Hematopoietic multipotent progenitor cell treated with erythropoietin and hydrocortisone succinate and interleukin-3 and kit ligand, for 4 days (in vitro differentiated cells): ENCODE measurements around the gene NOXO1.
"Not testable (repeated sequence)": the region's sequence is repeated elsewhere in the genome, so short reads cannot be mapped to it uniquely, and the experiment has no call there.

ENCODE experiments used
- DNase-seq: peaks from one replicate; pipeline ENCODE4 v3.0.0-alpha.2; 2015

NOXO1 gene

GRCh38 chr16:1939833-1940232, 41.4 kb downstream of the NOXO1 start:
- DNase-seq, result not testable (repeated sequence)

DNA sequence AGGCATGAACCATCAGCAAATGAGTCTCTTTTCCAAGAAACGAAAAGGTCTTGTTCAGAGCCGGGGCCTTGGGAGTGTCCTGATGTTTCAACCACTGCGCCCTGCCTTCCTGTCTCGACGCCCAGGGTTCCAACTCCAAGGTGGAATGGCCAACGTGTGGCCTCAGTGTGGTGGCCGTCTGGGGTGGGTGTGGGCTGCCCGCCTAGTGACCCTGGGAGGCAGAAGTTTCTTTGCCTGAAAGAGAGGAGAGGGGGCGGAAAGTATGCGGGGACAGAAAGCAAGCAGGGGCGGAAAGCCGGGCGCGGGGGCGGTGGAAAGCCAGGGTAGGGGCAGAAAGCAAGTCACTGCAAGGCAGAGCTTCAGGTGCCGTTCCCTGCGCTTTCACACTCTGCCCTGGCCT, 42.4 kb downstream of the NOXO1 start:
- no peak for DNase-seq

- DNase-seq, result peak; percentile 61
These were observed 43.0 kb downstream of the NOXO1 start for GRCh38 chr16:1938316-1938715.

DNA sequence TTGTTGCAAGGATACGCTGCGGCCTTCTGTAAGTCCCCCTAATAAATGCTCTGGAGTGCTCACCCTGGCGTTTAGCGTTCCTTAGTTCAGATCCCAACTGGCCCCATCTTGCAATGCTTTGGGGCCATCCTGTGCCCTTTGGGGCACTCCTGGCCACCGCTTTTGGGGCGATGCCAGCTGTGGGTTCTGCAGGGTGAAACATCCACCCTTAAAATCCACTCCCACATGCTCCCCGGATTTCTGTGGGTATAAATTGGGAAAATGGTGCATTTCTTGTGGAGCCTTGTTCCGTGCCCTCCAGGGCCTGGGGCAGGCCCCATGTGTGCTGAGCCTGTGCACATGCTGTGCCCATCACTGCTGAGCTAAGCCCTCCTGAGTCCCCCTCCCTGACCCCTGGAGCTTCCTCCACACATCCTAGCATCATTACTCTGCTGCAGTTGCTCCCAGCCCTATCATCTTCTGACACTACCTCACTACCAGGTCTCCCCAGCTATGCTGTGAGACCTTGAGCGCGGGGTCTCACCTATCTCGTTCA, 44.3 kb downstream of the NOXO1 start:
- no peak for DNase-seq

- DNase-seq, result no peak
These were observed 48.1 kb downstream of the NOXO1 start for GRCh38 chr16:1933097-1933661.

DNA sequence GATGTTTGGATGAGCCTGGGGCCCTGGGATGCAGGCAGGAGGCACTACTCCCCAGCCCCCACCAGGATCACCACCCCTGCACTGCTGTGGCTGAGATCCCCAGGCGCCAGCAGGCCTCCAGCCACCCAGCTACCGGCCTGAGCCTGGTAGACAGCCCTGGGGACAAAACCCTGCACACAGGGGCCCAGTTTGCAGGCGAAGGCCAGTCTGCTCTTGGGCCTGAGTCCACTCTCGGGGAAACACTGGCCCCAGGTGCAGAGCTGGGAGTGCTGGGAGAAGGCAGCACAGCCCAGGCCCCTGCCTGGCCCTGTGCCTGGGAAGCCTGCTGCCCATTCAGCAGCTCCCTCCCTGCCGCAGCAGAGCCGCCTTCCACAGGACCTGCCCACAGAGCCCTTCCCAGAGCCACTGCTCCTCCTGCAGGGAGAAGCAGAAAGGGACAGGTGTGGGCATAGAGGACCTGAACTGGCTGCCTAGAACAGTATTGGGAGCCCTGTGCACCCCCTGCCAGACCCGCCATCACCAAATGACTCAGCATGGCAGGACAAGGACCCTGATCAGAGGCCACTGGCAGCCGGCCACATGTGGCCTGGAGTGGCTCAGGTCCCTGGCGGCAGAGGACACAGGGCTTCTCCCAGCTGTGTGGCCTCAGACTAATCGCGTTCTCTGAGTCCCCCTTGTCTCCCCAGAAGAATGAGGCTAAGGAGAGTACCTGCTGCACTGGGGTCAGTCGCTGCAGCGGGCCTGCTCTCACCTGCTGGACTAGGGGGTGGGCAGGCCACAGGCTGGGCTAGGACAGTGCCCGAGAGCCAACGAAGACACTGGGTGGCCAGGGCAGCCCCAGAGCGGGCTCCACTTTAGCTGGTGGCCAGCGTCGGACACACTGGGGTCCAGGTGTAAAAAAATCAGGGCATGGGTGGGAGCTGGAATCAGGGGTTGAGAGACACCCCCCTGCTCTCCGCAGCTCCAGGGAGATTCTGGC, 48.9 kb downstream of the NOXO1 start:
- DNase-seq, result no peak

DNA sequence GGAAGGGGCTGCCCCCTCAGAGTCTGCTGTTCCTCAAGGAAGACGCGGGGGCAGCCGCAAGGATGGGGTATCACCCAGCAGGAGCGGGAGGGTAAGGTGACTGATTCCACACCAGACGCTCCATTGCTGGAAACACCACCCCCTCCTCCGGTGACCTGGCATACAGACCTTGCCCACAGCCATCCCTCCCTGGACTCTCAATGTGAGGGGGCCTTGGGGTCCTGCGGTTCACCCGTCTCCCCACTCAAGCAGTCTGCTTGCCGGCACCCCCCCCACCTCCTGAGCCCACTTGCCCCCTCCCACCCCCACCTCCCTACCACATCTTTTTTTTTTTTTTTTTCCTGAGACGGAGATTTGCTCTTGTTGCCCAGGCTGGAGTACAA, 50.9 kb downstream of the NOXO1 start:
- DNase-seq, result no peak

DNA sequence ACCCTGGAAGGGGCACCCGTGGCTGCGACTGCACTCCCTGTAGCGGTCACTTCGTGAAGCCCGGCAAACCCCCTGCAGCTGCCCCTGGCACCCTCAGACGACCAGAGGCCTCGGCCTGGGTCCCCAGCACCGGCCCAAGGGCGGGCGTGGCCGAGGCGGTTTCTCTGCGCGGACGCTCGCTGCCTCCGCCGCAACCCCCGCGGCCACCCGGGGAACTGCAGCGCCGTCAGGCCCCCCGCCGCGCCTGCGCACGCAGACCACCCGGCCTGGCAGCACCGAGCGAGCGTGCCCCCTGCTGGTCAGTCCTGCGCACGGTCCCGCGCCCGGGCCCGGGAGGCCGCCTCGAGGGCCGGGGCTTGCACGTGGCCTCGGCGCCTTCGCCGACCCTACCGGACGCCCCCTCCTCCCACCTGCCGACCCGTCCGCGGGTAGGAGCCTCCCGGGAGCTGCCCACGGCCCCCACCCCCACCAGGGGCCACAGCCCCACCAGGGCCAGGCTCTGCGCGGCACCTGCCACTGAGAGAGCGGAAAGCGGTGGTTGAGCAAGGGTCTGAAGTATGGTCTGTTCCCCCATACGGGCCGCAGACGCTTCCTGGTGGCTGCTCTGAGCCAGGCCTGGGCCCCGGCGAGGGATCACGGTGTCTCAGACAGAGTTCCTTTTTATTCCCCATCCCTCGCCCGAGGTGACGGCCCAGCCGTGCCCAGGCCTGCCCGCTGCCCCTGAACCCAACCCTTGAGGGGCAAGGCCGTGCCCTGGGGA, 51.5 kb downstream of the NOXO1 start:
- DNase-seq, result peak; percentile 93

- peak; percentile 56 for DNase-seq
These were observed 52.2 kb downstream of the NOXO1 start for GRCh38 chr16:1929105-1929504.
